NCI-H2029 treated with DMSO at 0.1 percent for 48 hours (cell line): Measurements from ENCODE around the gene ODF4.

ENCODE experiments used
- DNase-seq: peaks from one replicate; lab custom pipeline; 2025; lab: John Stamatoyannopoulos, UW

ODF4 gene, protein sequence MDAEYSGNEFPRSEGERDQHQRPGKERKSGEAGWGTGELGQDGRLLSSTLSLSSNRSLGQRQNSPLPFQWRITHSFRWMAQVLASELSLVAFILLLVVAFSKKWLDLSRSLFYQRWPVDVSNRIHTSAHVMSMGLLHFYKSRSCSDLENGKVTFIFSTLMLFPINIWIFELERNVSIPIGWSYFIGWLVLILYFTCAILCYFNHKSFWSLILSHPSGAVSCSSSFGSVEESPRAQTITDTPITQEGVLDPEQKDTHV

GRCh38 chr17:8339540-8339939 lies at the start of gene ODF4:
Gene ODF4, plus strand, starts transcription at chr17:8339840. Its CDS starts 212 bp downstream, at chr17:8340052.
- no peak for DNase-seq

- no peak for DNase-seq
Measured at GRCh38 chr17:8290043-8290442, 49.6 kb upstream of the ODF4 start.

- DNase-seq: no peak
Measured at GRCh38 chr17:8292639-8293395, 46.8 kb upstream of the ODF4 start.

DNA sequence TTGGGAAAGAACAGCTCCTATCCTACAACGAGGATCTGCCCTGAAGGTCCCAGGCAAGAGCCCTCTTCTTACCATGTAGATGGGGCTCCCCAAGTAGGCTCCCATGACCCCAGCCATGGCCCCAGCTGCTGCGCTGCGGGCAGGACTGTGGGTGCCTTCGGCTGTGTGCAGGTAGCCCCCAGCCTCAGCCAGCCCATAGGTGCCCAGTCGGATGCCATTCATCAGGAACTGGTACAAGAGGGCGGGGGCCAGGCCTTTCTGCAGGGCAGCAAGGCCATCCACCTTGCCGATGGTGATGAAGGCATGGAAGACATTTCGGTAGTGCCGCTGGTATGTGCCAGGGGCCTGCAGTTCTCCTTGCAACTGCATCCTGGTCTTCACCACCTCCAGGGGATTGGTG lies 45.3 kb upstream of the ODF4 start:
- DNase-seq: no peak

- DNase-seq: no peak
Measured at GRCh38 chr17:8294814-8295316, 44.8 kb upstream of the ODF4 start.

DNA sequence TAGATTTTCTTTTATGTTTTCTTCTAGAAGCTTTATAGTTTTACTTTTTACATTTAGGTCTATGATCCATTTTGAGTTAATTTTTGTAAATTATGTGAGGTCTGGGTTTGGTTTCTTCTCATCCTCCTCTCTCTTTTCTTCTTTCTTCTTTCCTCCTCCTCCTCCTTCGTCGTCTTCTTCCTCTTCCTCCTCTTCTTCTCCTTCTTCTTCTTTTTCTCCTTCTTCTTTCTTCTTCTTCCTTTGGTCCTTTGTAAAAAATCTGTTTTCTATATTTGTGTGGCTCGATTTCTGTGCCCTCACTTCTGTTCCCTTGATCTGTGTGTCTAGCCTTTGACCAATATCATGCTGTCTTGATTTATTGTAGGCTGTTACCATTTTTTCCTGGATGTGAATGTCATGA lies 39.4 kb upstream of the ODF4 start:
- no peak for DNase-seq

DNA sequence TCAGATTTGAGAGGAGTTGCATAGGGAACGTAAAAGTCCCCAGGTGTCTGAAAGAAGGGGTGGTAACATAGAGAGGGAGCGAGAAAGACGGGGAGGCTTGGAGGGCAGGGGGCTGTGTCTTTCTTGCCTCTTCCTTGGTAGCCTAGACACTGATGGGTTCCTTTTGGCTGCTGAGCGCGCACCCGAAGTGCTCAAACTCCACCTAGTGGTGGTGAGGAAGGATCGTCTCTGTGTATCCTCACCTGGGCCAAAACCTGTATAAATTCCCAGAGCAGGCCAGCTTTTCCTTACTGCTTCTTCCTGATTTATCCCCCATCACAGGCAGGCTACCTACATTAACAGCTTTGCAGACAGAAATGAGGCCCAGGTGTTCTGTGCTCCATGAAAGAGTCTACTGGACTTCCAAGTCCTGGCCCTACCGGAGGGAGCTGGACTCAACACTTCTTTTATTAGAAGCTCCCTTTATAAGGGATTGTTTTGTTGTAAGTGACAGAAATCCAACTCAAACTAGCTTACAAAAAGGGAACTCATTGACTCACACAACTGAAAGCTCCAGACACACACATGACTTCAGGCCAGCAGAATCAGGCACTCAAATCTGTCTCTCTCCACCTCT lies 38.9 kb upstream of the ODF4 start:
- no peak for DNase-seq

- no peak for DNase-seq
Measured at GRCh38 chr17:8310601-8311123, 29.0 kb upstream of the ODF4 start.

DNA sequence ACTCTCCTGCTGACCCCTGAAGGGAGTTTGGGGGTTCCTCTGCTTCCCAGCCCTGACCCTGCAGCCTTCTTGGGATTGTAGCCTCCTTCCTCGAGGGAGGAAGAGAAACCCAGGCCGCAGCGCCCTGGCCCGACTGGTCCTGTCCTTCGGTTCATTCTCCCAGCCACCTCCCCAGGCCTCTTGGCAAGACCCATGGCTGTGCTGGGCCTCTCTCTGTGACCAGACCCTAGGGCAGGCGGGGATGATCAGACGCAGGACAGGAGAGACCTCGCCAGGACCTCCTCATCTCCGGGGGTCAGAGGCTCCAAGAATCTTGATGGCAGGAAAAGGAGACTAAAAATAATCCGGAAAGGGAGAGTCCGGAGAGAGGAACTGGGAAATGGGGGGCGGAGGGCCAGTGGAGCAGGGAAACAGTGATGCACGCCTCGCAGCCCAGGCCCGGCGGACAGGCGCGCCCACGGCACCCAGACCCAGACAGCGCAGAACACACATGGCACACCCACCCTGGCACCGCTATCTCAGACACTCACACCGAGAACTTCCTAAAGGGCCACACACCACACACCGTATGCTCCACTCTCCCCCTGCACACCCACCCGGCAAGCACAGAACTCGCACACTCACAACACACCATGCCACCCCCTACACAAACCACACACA lies 28.4 kb upstream of the ODF4 start:
- no peak for DNase-seq

DNA sequence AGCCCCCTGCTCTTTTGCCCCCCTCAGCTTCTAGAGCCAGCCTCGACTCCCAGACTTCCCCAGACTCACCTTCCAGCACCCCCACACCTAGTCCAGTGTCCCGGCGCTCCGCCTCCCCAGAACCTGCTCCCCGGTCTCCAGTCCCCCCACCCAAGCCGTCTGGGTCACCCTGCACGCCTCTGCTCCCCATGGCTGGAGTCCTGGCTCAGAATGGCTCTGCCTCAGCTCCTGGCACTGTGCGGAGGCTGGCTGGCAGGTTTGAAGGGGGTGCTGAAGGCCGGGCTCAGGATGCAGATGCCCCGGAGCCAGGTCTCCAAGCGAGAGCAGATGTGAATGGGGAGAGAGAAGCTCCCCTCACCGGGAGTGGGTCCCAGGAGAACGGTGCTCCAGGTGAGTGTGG lies 27.4 kb upstream of the ODF4 start:
- DNase-seq: no peak

- no peak for DNase-seq
Measured at GRCh38 chr17:8312726-8313600, 26.7 kb upstream of the ODF4 start.

- DNase-seq: no peak
Measured at GRCh38 chr17:8314797-8315763, 24.6 kb upstream of the ODF4 start.

GRCh38 chr17:8315764-8316217 lies 23.8 kb upstream of the ODF4 start:
- no peak for DNase-seq

DNA sequence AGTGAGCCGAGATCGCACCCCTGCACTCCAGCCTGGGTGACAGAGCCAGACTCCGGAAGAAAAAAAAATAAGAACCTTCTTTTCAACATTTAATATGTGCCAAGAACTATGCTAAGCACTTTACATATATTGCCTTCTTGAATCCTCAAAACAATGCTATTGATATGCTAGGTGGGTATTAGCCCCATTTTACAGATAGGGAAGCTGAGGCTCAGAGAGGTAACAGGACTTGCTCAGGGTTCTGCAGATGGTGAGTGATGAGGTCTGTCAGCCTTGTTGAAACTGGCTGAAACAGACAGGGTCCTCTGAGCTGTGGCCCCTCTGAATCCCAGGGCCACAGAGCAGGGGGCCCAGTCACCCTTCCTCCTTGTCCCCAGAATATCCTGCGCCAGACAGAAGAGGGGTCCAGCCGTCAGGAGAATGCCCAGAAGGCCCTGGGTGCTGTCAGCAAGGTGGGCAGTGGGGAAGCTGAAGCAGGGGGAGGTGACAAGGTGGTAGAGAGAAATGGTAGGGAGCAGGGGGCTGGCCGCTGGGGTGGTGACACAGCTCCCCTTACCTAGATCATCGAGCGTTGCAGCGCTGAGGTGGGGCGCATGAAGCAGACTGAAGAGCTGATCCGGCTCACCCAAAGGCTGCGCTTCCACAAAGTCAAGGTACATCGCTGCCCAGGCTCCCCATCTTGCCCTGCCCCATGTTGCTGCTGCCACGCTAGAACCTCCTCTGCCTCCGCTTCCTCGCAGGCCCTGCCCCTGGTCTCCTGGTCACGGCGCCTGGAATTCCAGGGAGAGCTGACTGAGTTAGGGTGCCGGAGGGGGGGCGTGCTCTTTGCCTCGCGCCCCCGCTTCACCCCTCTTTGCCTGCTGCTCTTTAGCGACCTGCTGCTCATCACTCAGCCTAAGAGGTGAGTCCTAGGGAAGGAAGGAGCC lies 21.4 kb upstream of the ODF4 start:
- no peak for DNase-seq

DNA sequence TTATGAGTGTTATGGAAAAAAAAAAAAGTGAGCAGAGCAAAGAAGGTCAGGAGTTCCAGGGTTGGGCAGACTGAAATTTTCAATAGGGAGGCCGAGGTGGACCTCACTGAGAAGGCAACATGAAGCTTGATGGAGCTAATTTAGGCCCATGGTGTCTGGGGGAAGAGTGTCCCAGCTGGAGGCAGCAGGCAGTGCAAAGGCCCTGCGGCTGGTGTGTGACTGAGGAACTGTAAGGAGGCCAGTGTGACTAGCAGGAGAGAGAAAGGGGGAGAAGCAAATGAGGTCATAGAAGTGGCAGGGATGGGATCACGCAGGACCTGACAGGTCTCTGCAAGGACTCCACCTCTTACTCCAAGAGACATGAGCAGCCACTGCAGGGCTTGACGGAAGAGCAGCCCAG lies 19.4 kb upstream of the ODF4 start:
- DNase-seq: no peak

DNA sequence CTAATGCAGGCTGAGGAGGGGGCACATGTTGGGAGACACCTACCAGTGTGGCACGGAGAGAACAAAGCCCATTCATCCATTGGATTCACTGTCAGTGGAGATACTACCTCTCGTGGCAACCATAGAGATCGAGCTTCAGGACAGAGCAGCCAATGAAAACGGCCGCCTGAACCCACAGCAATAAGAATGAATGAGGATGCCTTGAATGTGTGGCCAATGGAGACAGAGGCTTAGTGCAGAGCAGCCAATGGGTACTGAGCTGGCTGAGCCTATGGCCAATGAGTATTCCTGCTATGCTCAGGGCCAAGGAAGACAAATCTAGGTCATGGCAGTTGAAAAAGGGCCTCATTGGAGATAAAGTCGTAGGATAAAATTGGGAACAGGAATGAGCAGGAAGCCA lies 18.6 kb upstream of the ODF4 start:
- no peak for DNase-seq

- DNase-seq: no peak
Measured at GRCh38 chr17:8322061-8322460, 17.6 kb upstream of the ODF4 start.

DNA sequence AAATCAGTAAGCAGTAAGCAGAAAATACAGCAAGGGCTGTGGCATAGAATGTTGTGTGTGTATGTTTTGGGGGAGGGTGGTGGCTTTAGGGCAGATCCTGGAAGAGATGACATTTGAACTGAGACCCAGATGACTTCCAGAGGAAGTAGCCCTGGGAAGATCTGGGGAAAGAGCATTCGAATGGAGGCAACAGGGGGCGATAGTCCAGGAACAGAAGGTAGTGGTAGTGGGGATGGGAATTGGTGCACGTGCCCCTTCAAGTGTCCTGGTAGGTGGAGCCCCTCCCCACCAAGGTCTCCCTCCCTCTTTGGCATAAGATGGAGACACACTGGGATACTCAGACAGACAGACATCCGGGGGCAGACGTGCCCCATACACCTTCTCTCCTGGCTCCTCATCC lies 15.5 kb upstream of the ODF4 start:
- no peak for DNase-seq

DNA sequence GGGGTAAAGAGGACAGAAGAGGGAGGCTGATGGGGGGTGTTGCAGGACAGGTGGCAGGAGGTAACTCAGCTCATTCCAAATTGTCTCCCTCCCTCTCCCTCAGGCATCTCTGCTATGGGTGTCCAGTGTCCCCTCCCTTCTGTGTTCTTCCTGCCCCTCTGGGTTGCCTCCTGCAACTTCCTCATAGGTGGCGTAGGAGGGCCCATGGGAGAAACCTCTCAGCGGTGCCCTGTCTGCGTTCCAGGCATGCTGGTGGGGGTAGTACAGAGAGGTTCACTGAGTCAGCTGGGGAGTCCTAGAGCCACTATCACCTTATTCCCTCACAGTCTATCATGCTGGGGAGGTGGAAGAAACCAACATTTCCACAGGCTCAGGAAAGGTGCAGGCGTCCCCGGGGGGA lies 14.7 kb upstream of the ODF4 start:
- DNase-seq: no peak
